HepG2 (cell line): ENCODE data around the gene SPTSSA. TPM values are rescaled to one million over a fixed set of nuclear protein-coding genes. Genes with fewer than 3 reads are reported as not detected.

Source experiments
- AHDC1 ChIP-seq: sonication (generic); formaldehyde crosslinking; IDR thresholded peaks from 2 replicates; pipeline ENCODE4 v1.5.1; 2020; ENCODE audit warnings: mild to moderate bottlenecking, missing genetic modification reagents, borderline replicate concordance
- ATF2 ChIP-seq: sonication (generic); formaldehyde crosslinking; IDR thresholded peaks from 2 replicates; pipeline ENCODE4 v1.4.0; 2020; ENCODE audit warnings: missing genetic modification reagents
- CEBPB ChIP-seq: IDR thresholded peaks from 2 replicates; pipeline ENCODE4 v1.6.1; 2011; ENCODE audit warnings: low read depth, low read length, improper control_type of control experiment, borderline replicate concordance
- DRAP1 ChIP-seq: IDR thresholded peaks from 2 replicates; pipeline ENCODE4 v1.6.1; 2016; ENCODE audit warnings: missing genetic modification reagents, missing compliant biosample characterization
- FOXO1 ChIP-seq: sonication (generic); formaldehyde crosslinking; IDR thresholded peaks from 2 replicates; pipeline ENCODE4 v1.4.0; 2020; ENCODE audit warnings: missing genetic modification reagents
- GFI1 ChIP-seq: sonication (generic); formaldehyde crosslinking; IDR thresholded peaks from 2 replicates; pipeline ENCODE4 v1.5.0; 2020; ENCODE audit warnings: missing genetic modification reagents, mild to moderate bottlenecking, borderline replicate concordance
- HMG20A ChIP-seq: IDR thresholded peaks from 2 replicates; pipeline ENCODE4 v1.6.1; 2016; ENCODE audit warnings: borderline replicate concordance
- KDM1A ChIP-seq: IDR thresholded peaks from 2 replicates; pipeline ENCODE4 v1.6.1; 2016; ENCODE audit warnings: missing compliant biosample characterization
- KDM2A ChIP-seq: sonication (generic); formaldehyde crosslinking; IDR thresholded peaks from 2 replicates; pipeline ENCODE4 v1.4.0; 2020; ENCODE audit warnings: low read depth, missing genetic modification reagents, borderline replicate concordance
- MAF1 ChIP-seq: sonication (generic); formaldehyde crosslinking; IDR thresholded peaks from 2 replicates; pipeline ENCODE4 v1.5.0; 2020; ENCODE audit warnings: missing genetic modification reagents, borderline replicate concordance
- MED1 ChIP-seq: sonication (generic); formaldehyde crosslinking; IDR thresholded peaks from 2 replicates; pipeline ENCODE4 v1.4.0; 2020; ENCODE audit warnings: missing genetic modification reagents
- MTA3 ChIP-seq: sonication (generic); formaldehyde crosslinking; IDR thresholded peaks from 2 replicates; pipeline ENCODE4 v1.4.0; 2020; ENCODE audit warnings: missing genetic modification reagents
- RFX5 ChIP-seq: IDR thresholded peaks from 2 replicates; pipeline ENCODE4 v1.6.1; 2011; ENCODE audit warnings: low read depth, low read length, improper control_type of control experiment
- SMYD3 ChIP-seq: sonication (generic); formaldehyde crosslinking; IDR thresholded peaks from 2 replicates; pipeline ENCODE4 v1.8.1; 2023; ENCODE audit warnings: mild to moderate bottlenecking, missing genetic modification reagents
- SOX5 ChIP-seq: IDR thresholded peaks from 2 replicates; pipeline ENCODE4 v1.6.1; 2016; ENCODE audit warnings: borderline replicate concordance
- TFE3 ChIP-seq: IDR thresholded peaks from 2 replicates; pipeline ENCODE4 v1.6.1; 2016
- THAP11 ChIP-seq: IDR thresholded peaks from 2 replicates; pipeline ENCODE4 v1.6.1; 2016; ENCODE audit warnings: missing biosample characterization, missing genetic modification reagents
- ZBTB1 ChIP-seq: sonication (generic); formaldehyde crosslinking; IDR thresholded peaks from 2 replicates; pipeline ENCODE4 v1.4.0; 2020; ENCODE audit warnings: missing genetic modification reagents, borderline replicate concordance
- ZFAT ChIP-seq: sonication (generic); formaldehyde crosslinking; conservative IDR thresholded peaks from 2 replicates; pipeline ENCODE4 v1.8.1; 2023; ENCODE audit warnings: missing genetic modification reagents, inconsistent platforms
- ZNF441 ChIP-seq: sonication (generic); formaldehyde crosslinking; IDR thresholded peaks from 2 replicates; pipeline ENCODE4 v1.7.0; 2021; ENCODE audit warnings: missing genetic modification reagents, borderline replicate concordance
- ZNF562 ChIP-seq: sonication (generic); formaldehyde crosslinking; IDR thresholded peaks from 2 replicates; pipeline ENCODE4 v1.8.0; 2022; ENCODE audit warnings: missing genetic modification reagents, borderline replicate concordance
- ZNF580 ChIP-seq: IDR thresholded peaks from 2 replicates; pipeline ENCODE4 v1.6.1; 2016; ENCODE audit warnings: low read depth, borderline replicate concordance
- ZNF614 ChIP-seq: IDR thresholded peaks from 2 replicates; pipeline ENCODE4 v1.6.1; 2018; ENCODE audit warnings: missing biosample characterization, missing genetic modification reagents, inconsistent platforms, borderline replicate concordance
- polyA plus RNA-seq, 8 experiments: library from polyadenylated mRNA; depleted of rRNA in 3 of 8; stranded (reverse) in 7 of 8; unstranded in 1 of 8; fragments of >200 nt; fragmentation: Illumina TruSeq in 4 of 8; extraction: Trizol in 4 of 8; gene quantifications; 2 replicates each; pipeline versions ENCODE4 v1.2.1 to v1.2.3, GENCODE V29; 2011 to 2016; ENCODE audit warnings: low read depth in 4 of 8, missing spikeins in 1 of 8, mixed read lengths in 1 of 8; ENCODE audit not compliant: insufficient read depth in 1 of 8
- total RNA-seq, 5 experiments: library from RNA; depleted of rRNA; stranded (reverse); fragments of >200 nt; fragmentation: Illumina TruSeq; extraction: Trizol; gene quantifications; 2 replicates each; pipeline ENCODE4 v1.2.3, GENCODE V29; 2016; ENCODE audit warnings: low read depth in 1 of 5

The SPTSSA gene
- total and polyA plus RNA-seq, 2 of the 13 experiments (the other 11 are each of a cell fraction or from before 2014, with no cell fraction given), result 19.1 to 86.1 TPM

GRCh38 chr14:34450542-34450915 is 11.5 kb downstream of the SPTSSA start (continued):
- TF ChIP-seq SMYD3 (CRISPR knock-in tag) (peak; percentile 28; the same call in 1 of the 2 replicates), ZFAT (CRISPR knock-in tag) (no peak), ZNF441 (CRISPR knock-in tag) (no peak), ZNF614 (peak; percentile 92; the same call in 1 of the 2 replicates), TFE3 (CRISPR knock-in tag) (peak; percentile 73), KDM1A (CRISPR knock-in tag) (peak; percentile 86), MAF1 (CRISPR knock-in tag) (no peak), DRAP1 (CRISPR knock-in tag) (peak; percentile 36; the same call in 1 of the 2 replicates), AHDC1 (CRISPR knock-in tag) (peak; percentile 57; the same call in 1 of the 2 replicates), KDM2A (CRISPR knock-in tag) (no peak), ZBTB1 (no peak), MTA3 (CRISPR knock-in tag) (no peak), ZNF562 (CRISPR knock-in tag) (no peak), ZNF580 (CRISPR knock-in tag) (peak; percentile 49; the same call in 1 of the 2 replicates), MED1 (peak; percentile 49; the same call in 1 of the 2 replicates), CEBPB (peak; percentile 86), THAP11 (CRISPR knock-in tag) (peak; percentile 68), RFX5 (no peak), FOXO1 (peak; percentile 78), SOX5 (peak; percentile 96), GFI1 (CRISPR knock-in tag) (0 out of 2 replicates have a peak, but pooled peaks have one; percentile 24), HMG20A (CRISPR knock-in tag) (peak; percentile 88), ATF2 (CRISPR knock-in tag) (0 out of 2 replicates have a peak, but pooled peaks have one; percentile 13)
